ENCODE data around the gene KLF2. TPM values are rescaled to one million over a fixed set of nuclear protein-coding genes. Genes with fewer than 3 reads are reported as not detected.
"Not testable (repeated sequence)": the region's sequence is repeated elsewhere in the genome, so short reads cannot be mapped to it uniquely, and the experiment has no call there.

The KLF2 gene
- total RNA-seq, 4 donors from 2014 or later: 115 to 236 (median 167) TPM

DNA sequence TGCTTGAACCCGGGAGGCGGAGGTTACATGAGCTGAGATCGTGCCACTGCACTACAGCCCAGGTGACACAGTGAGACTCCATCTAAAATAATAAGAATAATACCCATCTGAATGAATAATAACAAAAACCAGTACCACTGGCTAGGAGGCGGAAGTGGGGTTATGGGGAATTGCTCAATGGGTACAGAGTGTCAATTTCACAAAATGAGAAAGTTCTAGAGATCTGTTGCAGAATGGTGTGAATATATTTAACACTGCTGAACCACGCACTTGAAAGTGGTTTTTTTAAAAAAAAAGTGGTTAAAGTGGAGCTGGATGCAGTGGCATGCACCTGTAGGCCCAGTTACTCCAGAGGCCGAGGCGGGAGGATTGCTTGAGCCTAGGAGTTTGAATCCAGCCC, 18.5 kb downstream of the KLF2 start:
- Histone ChIP-seq H3K27me3 (no peaks in the 10 kb centered on the region), H3K4me1 (peaks cover 0 to 52% (median 25%) of the 10 kb centered on the region in 4 donors), H3K4me3 (no peak overlapping the region), H3K36me3 (no peaks in the 10 kb centered on the region), H3K27ac (peak overlapping the region in 1 of 4 donors; percentile 61), H3K9me3 (no peaks in the 10 kb centered on the region)
- 92 to 94% methylated on average over 7 of the region's 7 CpGs for WGBS, 2 donors
- DNase-seq (ENCODE audit: low spot score in 2 of 2): no peak
- TF ChIP-seq EP300 (IDR thresholded peaks at IDR 0.05): no peak
- no peak for TF ChIP-seq POLR2A (IDR thresholded peaks at IDR 0.05)
- TF ChIP-seq, protein P1, sequence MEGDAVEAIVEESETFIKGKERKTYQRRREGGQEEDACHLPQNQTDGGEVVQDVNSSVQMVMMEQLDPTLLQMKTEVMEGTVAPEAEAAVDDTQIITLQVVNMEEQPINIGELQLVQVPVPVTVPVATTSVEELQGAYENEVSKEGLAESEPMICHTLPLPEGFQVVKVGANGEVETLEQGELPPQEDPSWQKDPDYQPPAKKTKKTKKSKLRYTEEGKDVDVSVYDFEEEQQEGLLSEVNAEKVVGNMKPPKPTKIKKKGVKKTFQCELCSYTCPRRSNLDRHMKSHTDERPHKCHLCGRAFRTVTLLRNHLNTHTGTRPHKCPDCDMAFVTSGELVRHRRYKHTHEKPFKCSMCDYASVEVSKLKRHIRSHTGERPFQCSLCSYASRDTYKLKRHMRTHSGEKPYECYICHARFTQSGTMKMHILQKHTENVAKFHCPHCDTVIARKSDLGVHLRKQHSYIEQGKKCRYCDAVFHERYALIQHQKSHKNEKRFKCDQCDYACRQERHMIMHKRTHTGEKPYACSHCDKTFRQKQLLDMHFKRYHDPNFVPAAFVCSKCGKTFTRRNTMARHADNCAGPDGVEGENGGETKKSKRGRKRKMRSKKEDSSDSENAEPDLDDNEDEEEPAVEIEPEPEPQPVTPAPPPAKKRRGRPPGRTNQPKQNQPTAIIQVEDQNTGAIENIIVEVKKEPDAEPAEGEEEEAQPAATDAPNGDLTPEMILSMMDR (IDR thresholded peaks at IDR 0.05): no peak

DNA sequence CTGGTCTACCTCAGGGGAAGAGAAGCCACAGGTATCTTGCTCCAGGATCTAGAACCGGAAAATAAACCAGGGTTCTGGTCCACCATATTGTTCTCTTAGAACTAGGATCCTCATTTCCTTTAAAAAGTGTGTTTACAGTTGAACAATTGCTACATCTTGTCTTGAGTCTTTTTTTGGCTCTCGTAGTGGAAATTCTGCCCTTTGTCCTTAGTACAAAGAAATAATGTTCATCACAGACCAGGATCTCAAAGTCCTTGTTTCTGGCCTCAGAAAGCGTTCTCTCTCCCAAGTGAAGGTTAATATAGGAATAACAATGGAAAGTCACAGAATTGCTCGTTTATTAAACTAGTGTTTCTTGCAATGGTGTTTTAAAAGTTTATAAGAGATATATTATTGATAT, 20.8 kb downstream of the KLF2 start:
- Histone ChIP-seq H3K36me3 (no peaks in the 10 kb centered on the region), H3K4me1 (peaks cover 0 to 32% (median 14%) of the 10 kb centered on the region in 4 donors), H3K27me3 (no peaks in the 10 kb centered on the region), H3K9me3 (no peaks in the 10 kb centered on the region), H3K27ac (peak overlapping the region in 2 of 4 donors; percentile 62 to 66), H3K4me3 (no peak overlapping the region)
- WGBS, 2 donors: 57 to 63% methylated on average over 4 of the region's 4 CpGs
- TF ChIP-seq POLR2A (IDR thresholded peaks at IDR 0.05): no peak
- peak in 1 of 2 donors; percentile 45 for TF ChIP-seq EP300 (IDR thresholded peaks at IDR 0.05)
- no peak for DNase-seq (ENCODE audit: low spot score in 2 of 2)

DNA sequence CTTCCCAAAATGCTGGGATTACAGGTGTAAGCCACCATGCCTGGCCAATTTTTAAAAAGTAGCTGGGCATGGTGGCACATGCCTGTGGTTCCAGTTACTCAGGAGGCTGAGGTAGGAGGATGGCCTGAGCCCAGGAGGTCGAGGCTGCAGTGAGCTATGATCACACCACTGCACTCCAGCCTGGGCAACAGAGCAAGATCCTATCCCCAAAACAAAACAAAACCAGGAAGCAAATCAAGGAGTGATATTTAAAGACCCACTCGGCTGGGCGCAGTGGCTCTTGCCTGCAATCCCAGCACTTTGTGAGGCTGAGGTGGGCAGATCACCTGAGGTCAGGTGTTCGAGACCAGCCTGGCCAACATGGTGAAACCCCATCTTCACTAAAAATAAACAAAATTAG, 22.5 kb downstream of the KLF2 start:
- 88 to 91% methylated on average over 4 of the region's 4 CpGs for whole genome bisulfite sequencing, 2 donors
- H3K9me3 ChIP-seq; DNase-seq (ENCODE audit: low spot score in 2 of 2); H3K27me3 ChIP-seq; H3K36me3 ChIP-seq; H3K4me3 ChIP-seq: not testable (repeated sequence)
- Histone ChIP-seq H3K27ac (peak overlapping the region in 1 of 4 donors; percentile 56), H3K4me1 (peaks cover 0 to 25% (median 7%) of the 10 kb centered on the region in 4 donors)

DNA sequence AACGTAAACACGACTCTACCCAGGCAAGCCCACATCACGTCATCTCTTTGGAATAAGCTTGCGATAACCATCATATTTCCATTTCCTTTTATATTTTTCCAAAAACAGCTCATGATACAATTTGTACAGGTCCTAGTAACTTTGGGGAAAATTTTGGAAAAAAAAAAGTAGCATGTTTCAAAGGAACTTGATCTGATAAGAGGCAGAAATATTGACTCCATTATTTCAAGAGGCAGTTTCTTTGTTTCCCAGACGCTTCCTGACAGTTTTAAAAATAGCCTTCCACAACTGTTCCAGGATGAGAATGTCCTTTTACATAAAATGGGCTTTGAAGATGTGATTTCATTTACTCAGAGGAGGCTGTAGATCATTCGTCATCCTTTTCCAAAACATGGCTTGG, 23.1 kb downstream of the KLF2 start:
- Histone ChIP-seq H3K36me3 (no peaks in the 10 kb centered on the region), H3K4me3 (no peak overlapping the region), H3K27ac (peak overlapping the region in 1 of 4 donors; percentile 13), H3K27me3 (no peaks in the 10 kb centered on the region), H3K4me1 (peaks cover 0 to 19% (median 2%) of the 10 kb centered on the region in 4 donors), H3K9me3 (no peaks in the 10 kb centered on the region)
- TF ChIP-seq POLR2A (IDR thresholded peaks at IDR 0.05): no peak
- TF ChIP-seq, protein P1 (IDR thresholded peaks at IDR 0.05): no peak
- peak in 1 of 2 donors; percentile 17 for TF ChIP-seq EP300 (IDR thresholded peaks at IDR 0.05)
- DNase-seq (ENCODE audit: low spot score in 2 of 2): no peak
- 85 to 86% methylated on average over 6 of the region's 6 CpGs for WGBS, 2 donors

DNA sequence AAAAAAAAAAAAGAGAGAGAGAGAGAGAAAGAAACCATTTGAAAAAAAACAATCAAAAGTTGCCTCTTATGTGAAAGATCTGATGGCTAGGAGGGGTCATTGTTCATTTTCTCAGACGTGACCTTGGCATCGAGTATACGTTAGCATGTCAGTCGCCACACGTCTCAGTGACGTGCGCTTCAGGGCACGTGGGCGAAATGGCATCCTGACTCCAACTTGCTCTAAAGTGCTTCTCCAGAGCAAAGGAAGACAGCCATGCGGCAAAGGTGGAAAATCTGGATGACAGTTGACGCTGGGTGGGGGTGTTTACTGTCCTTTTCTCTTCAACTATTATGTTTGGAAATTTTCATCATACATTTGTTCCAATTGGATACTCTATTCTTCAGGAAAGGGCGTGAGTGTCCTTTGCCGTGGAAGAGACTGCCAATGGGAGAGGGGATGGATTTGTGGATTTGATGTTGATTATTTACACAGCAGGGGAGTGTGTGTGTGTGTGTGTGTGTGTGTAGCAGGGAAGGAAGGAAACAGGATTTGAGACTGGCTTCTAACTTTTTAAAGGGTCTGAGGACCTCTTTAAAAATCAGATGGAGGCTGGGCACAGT, 25.0 kb downstream of the KLF2 start:
- DNase-seq (ENCODE audit: low spot score in 2 of 2): no peak
- WGBS, 2 donors: 52 to 61% methylated on average over 13 of the region's 13 CpGs

More for the DNA sequence above, 25.0 kb downstream of the KLF2 start:
- Histone ChIP-seq H3K9me3 (no peaks in the 10 kb centered on the region), H3K27me3 (no peaks in the 10 kb centered on the region), H3K36me3 (peaks cover 0 to 18% (median 0%) of the 10 kb centered on the region in 3 donors), H3K4me1 (peaks cover 0 to 16% (median 0%) of the 10 kb centered on the region in 4 donors), H3K4me3 (no peak overlapping the region), H3K27ac (no peak overlapping the region)
- TF ChIP-seq POLR2A (IDR thresholded peaks at IDR 0.05) (no peak), EP300 (IDR thresholded peaks at IDR 0.05) (no peak)
- TF ChIP-seq, protein P1 (IDR thresholded peaks at IDR 0.05): no peak
